Transverse colon (tissue), 4 donors: ENCODE data around the gene KLHL22. TPM values are rescaled to one million over a fixed set of nuclear protein-coding genes. Genes with fewer than 3 reads are reported as not detected.

Experiments used
- DNase-seq: peaks from one replicate; pipeline ENCODE4 v3.0.0-alpha.2; 2019
- H3K27ac ChIP-seq, 4 donors: fragments of 200-600 bp; sonication (generic); 2 replicates each; pipeline ENCODE4 v1.5.1; 2016 to 2018; ENCODE audit warnings: inconsistent platforms in 4 of 4
- H3K27me3 ChIP-seq: fragments of 200-600 bp; sonication (generic); 2 replicates; pipeline ENCODE4 v1.5.1; 2017; ENCODE audit warnings: inconsistent platforms
- H3K36me3 ChIP-seq, 4 donors: fragments of 200-600 bp; sonication (generic); 2 replicates each; pipeline ENCODE4 v1.5.1; 2017 to 2019; ENCODE audit warnings: inconsistent platforms in 4 of 4
- H3K4me1 ChIP-seq, 4 donors: fragments of 200-600 bp; sonication (generic); 2 replicates each; pipeline ENCODE4 v1.5.1; 2017 to 2020; ENCODE audit warnings: inconsistent platforms in 4 of 4
- H3K4me3 ChIP-seq, 4 donors: fragments of 200-600 bp; sonication (generic); 1 replicate in 1 of 4; 2 replicates in 3 of 4; pipeline versions ENCODE4 v1.5.1 to v1.6.1; 2017 to 2019; ENCODE audit warnings: inconsistent platforms in 4 of 4
- H3K9me3 ChIP-seq, 2 donors: fragments of 200-600 bp; sonication (generic); 2 replicates each; pipeline ENCODE4 v1.5.1; 2017 to 2019; ENCODE audit warnings: inconsistent platforms in 2 of 2
- CTCF ChIP-seq, 5 experiments: fragments of 200-600 bp in 3 of 5; fragments of 450-650 bp in 2 of 5; sonication (generic) in 3 of 5; IDR thresholded peaks; 1 replicate in 2 of 5; 2 replicates in 3 of 5; pipeline ENCODE4 v1.5.1; 2016 to 2017; ENCODE audit warnings: antibody characterized with exemption in 5 of 5, inconsistent platforms in 3 of 5, mild to moderate bottlenecking in 2 of 5, moderate library complexity in 1 of 5
- EP300 ChIP-seq: sonication (generic); formaldehyde crosslinking; IDR thresholded peaks from one replicate; pipeline ENCODE4 v1.6.1; 2017; ENCODE audit warnings: antibody characterized with exemption, low read depth
- POLR2A ChIP-seq: fragments of 450-650 bp; IDR thresholded peaks from one replicate; pipeline ENCODE4 v1.6.1; 2016; ENCODE audit warnings: antibody characterized with exemption, mild to moderate bottlenecking, moderate library complexity
- POLR2AphosphoS5 ChIP-seq, 3 donors: sonication (generic); formaldehyde crosslinking; IDR thresholded peaks; one replicate each; pipeline ENCODE4 v1.6.1; 2016; ENCODE audit warnings: antibody characterized with exemption in 3 of 3
- WGBS, 2 donors: methylation state at CpG; one replicate each; pipeline ENCODE4 v1.1.5; 2018; ENCODE audit warnings: low coverage in 1 of 2; 5-methylcytosine and 5-hydroxymethylcytosine counted together
- in situ Hi-C, 4 donors: fragments of 200-750 bp; cut with MboI; loops; one replicate each; pipeline versions ENCODE4 v1.15.0 to v1.15.1; 2017; ENCODE audit warnings: low sequenced_read_pairs in 3 of 4, low pct_ligation_motif_present in 1 of 4, low pct_unique_long_range_greater_than_20kb in 1 of 4
- intact Hi-C: fragments of 100-400 bp; cut with DNase I; formaldehyde crosslinking; loops from one replicate; pipeline ENCODE4 v1.15.1; 2023; ENCODE audit warnings: low total_unique reads
- total RNA-seq, 4 donors: library from RNA; depleted of rRNA; stranded (reverse); fragments of >200 nt; gene quantifications; one replicate each; pipeline ENCODE4 v1.1.0, GENCODE V29; 2016

The KLHL22 gene
- total RNA-seq, 4 donors from 2014 or later = 12.7 to 75.9 (median 16.9) TPM

DNA sequence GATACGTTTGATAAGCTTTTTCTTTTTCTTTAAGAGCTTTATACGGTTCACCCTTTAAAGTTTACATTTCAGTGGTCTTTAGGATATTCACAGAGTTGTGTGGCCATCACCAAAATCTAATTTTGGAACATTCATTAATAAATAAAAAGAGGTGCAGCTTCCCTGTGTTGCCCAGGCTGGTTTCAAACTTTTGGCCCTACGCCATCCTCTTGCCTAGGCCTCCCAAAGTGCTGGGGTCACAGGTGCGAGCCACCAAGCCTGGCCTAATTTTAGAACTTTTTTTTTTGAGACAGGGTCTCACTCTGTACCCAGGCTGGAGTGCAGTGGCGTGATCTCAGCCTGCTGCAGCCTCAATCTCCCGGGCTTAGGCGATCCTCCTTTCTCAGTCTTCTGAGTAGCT is 42.4 kb upstream of the KLHL22 start:
- Histone ChIP-seq H3K27ac (no peak overlapping the region), H3K4me3 (no peak overlapping the region), H3K4me1 (peaks cover 2 to 24% (median 6%) of the 10 kb centered on the region in 4 donors), H3K36me3 (peaks cover 0 to 19% (median 0%) of the 10 kb centered on the region in 4 donors), H3K9me3 (no peaks in the 10 kb centered on the region), H3K27me3 (no peaks in the 10 kb centered on the region)
- 85 to 96% methylated on average over 2 to 7 of the region's 7 CpGs for WGBS, 2 donors
- TF ChIP-seq CTCF (IDR thresholded peaks at IDR 0.05) (no peak), EP300 (no peak), POLR2AphosphoS5 (IDR thresholded peaks at IDR 0.05) (no peak), POLR2A (no peak)
- DNase-seq = no peak
- in situ Hi-C loops (no loop called here), intact Hi-C loops (no loop called here)

- 93% methylated on average over 3 of the region's 3 CpGs; no CpG with 5 or more reads in 1 of the 2 donors for WGBS, 2 donors
- no peak overlapping the region for H3K27ac ChIP-seq
- TF ChIP-seq CTCF (IDR thresholded peaks at IDR 0.05) = no peak
- TF ChIP-seq EP300 = no peak
- no peak for TF ChIP-seq POLR2AphosphoS5 (IDR thresholded peaks at IDR 0.05)
- TF ChIP-seq POLR2A = no peak
Measured at GRCh38 chr22:20537325-20537756, 41.7 kb upstream of the KLHL22 start.

GRCh38 chr22:20536590-20537324 is 41.2 kb upstream of the KLHL22 start:
- no peaks in the 10 kb centered on the region for H3K9me3 ChIP-seq
- no peak for TF ChIP-seq POLR2A
- TF ChIP-seq POLR2AphosphoS5 (IDR thresholded peaks at IDR 0.05) = no peak
- TF ChIP-seq CTCF (IDR thresholded peaks at IDR 0.05) = no peak
- no peak for TF ChIP-seq EP300
- in situ Hi-C loops (no loop called here), intact Hi-C loops (no loop called here)
- WGBS, 2 donors = 83 to 100% methylated on average over 1 to 12 of the region's 12 CpGs
- peaks cover 14 to 36% (median 18%) of the 10 kb centered on the region in 4 donors for H3K4me1 ChIP-seq
- no peak for DNase-seq
- H3K27ac ChIP-seq = no peak overlapping the region
- no peak overlapping the region for H3K4me3 ChIP-seq
- peaks cover 0 to 15% (median 0%) of the 10 kb centered on the region in 4 donors for H3K36me3 ChIP-seq
- no peaks in the 10 kb centered on the region for H3K27me3 ChIP-seq

More at GRCh38 chr22:20537325-20537756, 41.7 kb upstream of the KLHL22 start:
- no peak for DNase-seq
- peaks cover 8 to 30% (median 12%) of the 10 kb centered on the region in 4 donors for H3K4me1 ChIP-seq
- H3K36me3 ChIP-seq = peaks cover 0 to 19% (median 0%) of the 10 kb centered on the region in 4 donors
- intact Hi-C loops (no loop called here), in situ Hi-C loops (no loop called here)
- H3K4me3 ChIP-seq = no peak overlapping the region
- no peaks in the 10 kb centered on the region for H3K9me3 ChIP-seq
- no peaks in the 10 kb centered on the region for H3K27me3 ChIP-seq

DNA sequence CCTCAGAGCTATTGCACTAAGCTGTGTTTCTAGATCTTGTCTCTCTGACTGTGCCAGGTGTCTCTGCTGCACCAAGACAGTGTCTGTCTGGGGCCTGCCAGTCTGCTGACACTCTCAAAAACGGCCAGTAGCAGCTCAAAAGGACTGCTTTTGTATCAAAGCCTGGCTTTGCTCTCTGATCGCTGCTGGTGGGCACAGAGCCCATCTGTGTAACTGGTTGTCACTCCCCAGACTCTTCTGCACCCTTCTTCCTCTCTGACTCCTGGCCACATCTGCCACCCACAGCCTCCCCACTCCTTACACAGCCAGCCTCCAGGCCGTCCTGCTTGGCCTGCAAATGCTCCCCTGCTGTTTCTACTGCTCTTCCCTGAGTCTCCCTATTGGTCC is 38.3 kb upstream of the KLHL22 start:
- peaks cover 36 to 54% (median 41%) of the 10 kb centered on the region in 4 donors for H3K4me1 ChIP-seq
- H3K36me3 ChIP-seq = peaks cover 0 to under 1% (median 0%) of the 10 kb centered on the region in 4 donors
- DNase-seq = no peak
- 60 to 80% methylated on average over 1 to 3 of the region's 3 CpGs for WGBS, 2 donors
- TF ChIP-seq POLR2A = no peak
- no peak for TF ChIP-seq EP300
- TF ChIP-seq POLR2AphosphoS5 (IDR thresholded peaks at IDR 0.05) = no peak
- TF ChIP-seq CTCF (IDR thresholded peaks at IDR 0.05) = no peak
- H3K27me3 ChIP-seq = no peaks in the 10 kb centered on the region
- no peak overlapping the region for H3K4me3 ChIP-seq
- H3K27ac ChIP-seq = peak overlapping the region in 2 of 4 donors; percentile 8 to 74
- intact Hi-C loops = no loop called here
- H3K9me3 ChIP-seq = no peaks in the 10 kb centered on the region
- in situ Hi-C loops = no loop called here
